Epithelial cell of esophagus (primary cell): Measurements from ENCODE around the gene ZNF74.

Experiments
- DNase-seq: peaks from one replicate; pipeline ENCODE4 v3.0.0; 2010; ENCODE audit warnings: low read depth
- H3K4me3 ChIP-seq: 2 replicates; pipeline ENCODE4 v1.5.1; 2011; ENCODE audit warnings: mild to moderate bottlenecking, low read length, control low read depth
- CTCF ChIP-seq: IDR thresholded peaks from 2 replicates; pipeline ENCODE4 v1.5.1; 2011; ENCODE audit warnings: low read depth, mild to moderate bottlenecking, low read length, control low read depth, inconsistent platforms; ENCODE audit not compliant: insufficient read depth; ENCODE audit errors: missing control alignments

ZNF74 gene

GRCh38 chr22:20438427-20438677 lies 44.4 kb downstream of the ZNF74 start:
- no peak for TF ChIP-seq CTCF
- no peak for DNase-seq
- H3K4me3 ChIP-seq = no peak overlapping the region

DNA sequence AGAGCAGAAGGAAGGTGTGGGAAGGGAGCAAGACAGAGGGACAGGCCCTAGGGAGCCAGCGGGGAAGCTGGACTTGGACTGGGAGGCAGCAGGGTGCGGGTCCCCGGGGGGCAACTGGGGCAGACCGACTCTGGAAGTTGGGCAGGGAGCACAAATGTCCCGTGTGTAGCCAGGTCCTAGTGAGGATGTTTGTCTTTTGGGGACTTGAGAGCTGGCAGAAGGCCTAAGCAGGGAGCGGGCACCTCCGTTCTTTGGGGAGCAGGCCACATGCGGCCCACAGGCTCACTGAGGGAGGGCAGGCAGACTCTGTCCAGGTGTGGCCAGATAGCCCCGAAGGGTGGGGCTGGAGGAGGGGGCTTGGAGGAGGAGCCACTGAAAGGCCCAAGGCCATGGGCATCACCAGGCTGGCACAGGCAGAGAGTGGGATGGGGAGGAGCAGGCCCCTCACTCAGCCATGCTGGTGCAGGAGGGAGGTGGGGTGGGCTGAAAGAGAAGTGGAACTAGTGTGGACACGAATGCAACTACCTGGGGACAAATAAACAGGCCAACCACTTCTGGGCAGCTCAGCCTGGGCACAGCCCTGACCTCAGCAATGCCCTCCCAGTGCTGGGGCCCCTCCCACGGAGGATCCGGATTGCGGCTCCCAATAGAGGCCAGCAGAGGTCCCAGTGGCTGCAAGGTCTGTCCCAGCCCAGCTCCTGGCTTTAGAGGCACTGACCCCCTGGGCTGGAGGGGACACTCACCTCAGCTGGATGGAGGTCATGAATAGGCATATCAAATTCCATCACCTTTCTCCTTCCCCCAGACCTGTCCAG lies 44.9 kb downstream of the ZNF74 start:
- no peak for TF ChIP-seq CTCF
- DNase-seq = no peak
- H3K4me3 ChIP-seq = no peak overlapping the region

GRCh38 chr22:20439556-20439927 lies 45.6 kb downstream of the ZNF74 start:
- TF ChIP-seq CTCF = no peak
- DNase-seq = no peak
- H3K4me3 ChIP-seq = no peak overlapping the region

GRCh38 chr22:20439928-20440575 lies 46.1 kb downstream of the ZNF74 start:
- no peak for TF ChIP-seq CTCF
- H3K4me3 ChIP-seq = no peak overlapping the region
- no peak for DNase-seq

DNA sequence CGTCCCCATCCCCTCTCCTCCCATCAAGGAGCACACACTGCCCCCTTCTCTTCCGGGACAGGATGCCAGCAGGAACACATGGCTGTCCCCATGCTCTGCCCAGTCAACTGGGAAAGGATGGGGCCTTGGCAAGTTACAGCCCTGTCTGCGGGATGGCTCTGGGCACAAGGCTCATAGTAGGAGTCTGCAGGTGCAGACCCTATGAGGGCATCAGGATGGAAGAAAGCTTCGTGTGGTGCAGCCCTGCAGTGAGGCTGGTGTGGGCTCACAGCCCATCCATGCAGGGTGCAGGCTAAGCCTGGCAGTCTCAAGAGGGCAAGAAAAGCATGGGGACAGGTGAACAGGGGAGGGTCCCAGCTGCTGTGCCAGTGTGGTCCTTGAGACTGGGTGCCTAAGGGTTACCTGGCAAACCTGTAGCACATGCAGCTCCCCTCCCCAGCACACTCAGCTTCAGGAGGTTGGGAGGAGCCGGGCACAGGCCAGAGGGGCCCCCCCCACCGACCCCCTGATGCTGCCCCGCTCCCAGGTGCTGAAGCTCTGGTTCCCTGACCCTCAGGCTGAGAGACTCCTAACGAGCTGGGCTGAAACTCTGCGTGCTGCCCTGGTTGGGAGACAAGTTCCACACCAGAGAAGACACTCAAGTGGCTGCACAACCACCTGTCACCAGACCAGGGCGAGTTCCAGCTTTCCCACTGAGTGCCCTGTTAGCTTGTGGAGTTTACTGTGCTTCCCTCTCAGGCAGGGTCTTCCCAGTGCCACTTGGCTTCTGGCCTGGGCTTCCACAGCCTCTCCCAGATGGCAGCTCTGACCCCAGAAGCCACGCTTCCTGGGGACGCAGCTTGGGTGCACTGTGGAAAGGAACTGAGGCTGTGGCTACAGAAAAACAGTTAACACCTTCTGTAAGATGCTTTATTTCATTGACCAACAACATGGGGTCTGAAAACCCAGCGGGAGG lies 47.0 kb downstream of the ZNF74 start:
- no peak for DNase-seq

More for the DNA sequence above, 47.0 kb downstream of the ZNF74 start:
- no peak for TF ChIP-seq CTCF
- H3K4me3 ChIP-seq = no peak overlapping the region
